Activated T-cell treated with anti-CD3 and anti-CD28 coated beads, Interleukin-2, amount 50 U/mL, for 4 hours (primary cell): ENCODE data around the gene WNT3. TPM values are rescaled to one million over a fixed set of nuclear protein-coding genes. Genes with fewer than 3 reads are reported as not detected.

Experiments
- ATAC-seq, 2 donors: fragments of 200-7000 bp; cut with Tn5 transposase; one replicate each; pipeline ENCODE4 v1.10.0; 2021
- DNase-seq: peaks from one replicate; pipeline ENCODE4 v3.0.0-alpha.2; 2020
- H3K27me3 Mint-ChIP-seq: one replicate; pipeline ENCODE4 v1.8.0; 2021; ENCODE audit warnings: low read depth, mixed read lengths
- H3K36me3 Mint-ChIP-seq: one replicate; pipeline ENCODE4 v1.8.0; 2022; ENCODE audit warnings: mixed read lengths; ENCODE audit not compliant: insufficient read depth
- H3K4me1 Mint-ChIP-seq: one replicate; pipeline ENCODE4 v1.8.0; 2021; ENCODE audit warnings: low read depth, mixed read lengths
- H3K4me3 Mint-ChIP-seq: one replicate; pipeline ENCODE4 v1.8.0; 2021; ENCODE audit warnings: mild to moderate bottlenecking, moderate library complexity, mixed read lengths
- H3K9me3 Mint-ChIP-seq: one replicate; pipeline ENCODE4 v1.8.0; 2021; ENCODE audit warnings: mixed read lengths
- total RNA-seq, 3 donors: library from RNA; stranded (reverse); gene quantifications; one replicate each; pipeline ENCODE4 v1.2.1, GENCODE V29; 2021

The WNT3 gene
- total RNA-seq, 3 donors from 2014 or later: 0.08 TPM; not detected in 2

GRCh38 chr17:46738544-46738943, 79.9 kb downstream of the WNT3 start:
- H3K9me3 Mint-ChIP-seq: no peaks in the 10 kb centered on the region
- no peaks in the 10 kb centered on the region for H3K4me1 Mint-ChIP-seq
- no peak overlapping the region for H3K4me3 Mint-ChIP-seq
- H3K27me3 Mint-ChIP-seq: no peaks in the 10 kb centered on the region
- H3K36me3 Mint-ChIP-seq: peaks cover 13% of the 10 kb centered on the region
- ATAC-seq: no peak
- no peak for DNase-seq

DNA sequence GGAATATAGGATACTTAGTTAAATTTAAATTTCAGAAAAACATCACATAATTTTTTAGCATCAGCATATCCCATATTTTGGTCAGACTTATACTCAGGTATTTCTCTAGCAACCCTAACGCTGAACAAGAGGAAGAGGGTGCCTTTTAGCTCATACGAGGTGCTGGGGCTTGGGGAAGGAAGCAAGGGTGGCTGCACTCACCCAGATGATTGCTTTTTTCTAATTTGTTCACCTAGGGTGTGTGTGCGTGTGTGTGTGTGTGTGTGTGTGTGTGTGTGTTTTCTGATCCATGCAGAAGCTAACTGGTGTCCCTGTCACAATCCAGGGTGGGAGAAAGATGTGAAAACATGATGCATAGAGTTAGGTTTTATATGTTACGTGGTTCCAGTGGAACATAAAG, 81.2 kb downstream of the WNT3 start:
- ATAC-seq (no peak), DNase-seq (no peak)
- Mint-ChIP-seq H3K9me3 (no peaks in the 10 kb centered on the region), H3K27me3 (no peaks in the 10 kb centered on the region), H3K4me1 (no peaks in the 10 kb centered on the region), H3K4me3 (no peak overlapping the region), H3K36me3 (peaks cover 21% of the 10 kb centered on the region)

DNA sequence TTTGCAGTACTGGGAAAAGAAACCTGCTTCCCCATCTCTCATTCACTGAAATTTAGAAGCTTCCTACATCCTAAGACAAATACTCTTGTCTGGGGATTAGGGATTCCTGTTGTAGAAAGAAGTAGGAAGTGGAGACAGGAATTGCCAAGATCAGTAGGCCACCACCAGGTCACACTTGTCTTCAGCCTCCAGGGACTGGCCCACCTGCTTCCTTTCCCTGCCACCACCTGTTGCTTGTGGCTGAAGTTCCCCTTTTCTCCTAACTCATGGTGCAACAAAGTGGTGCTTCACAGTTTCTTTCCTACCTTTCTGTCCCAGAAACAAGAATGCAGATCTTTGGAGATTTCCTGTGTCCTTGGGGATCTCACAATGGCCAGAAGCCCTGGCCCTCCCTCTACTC, 82.4 kb downstream of the WNT3 start:
- Mint-ChIP-seq H3K4me3 (no peak overlapping the region), H3K36me3 (peaks cover 26% of the 10 kb centered on the region), H3K4me1 (no peaks in the 10 kb centered on the region), H3K9me3 (no peaks in the 10 kb centered on the region), H3K27me3 (no peaks in the 10 kb centered on the region)
- no peak for DNase-seq
- no peak for ATAC-seq

DNA sequence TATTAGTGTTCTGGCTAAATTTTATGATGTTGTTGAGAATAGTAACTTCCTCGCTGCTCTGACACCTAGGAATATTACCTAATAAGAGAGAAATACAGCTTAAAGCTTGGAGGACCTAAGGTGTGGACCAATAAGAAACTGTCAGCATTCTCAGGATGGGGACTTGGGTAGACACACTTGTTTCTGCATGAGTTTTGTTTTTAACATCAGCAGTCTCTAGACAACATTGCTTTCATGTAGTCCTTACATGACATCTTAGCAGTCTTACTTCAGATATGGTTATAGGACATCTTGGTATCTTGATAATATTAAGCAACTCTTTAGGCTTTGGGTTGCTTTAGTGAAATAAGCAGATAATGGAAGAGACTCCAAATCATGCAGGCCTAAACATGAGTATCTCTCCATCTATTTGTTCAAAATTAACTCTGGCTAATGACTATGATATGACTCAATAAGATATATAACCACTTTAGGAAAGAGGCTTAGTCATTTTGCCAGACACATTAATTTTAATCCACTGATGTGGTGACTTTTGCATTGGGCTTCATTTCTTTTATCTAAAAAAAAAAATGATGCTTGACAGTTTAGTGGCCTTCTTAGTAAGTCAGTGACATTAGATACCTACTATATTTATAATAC, 84.5 kb downstream of the WNT3 start:
- Mint-ChIP-seq H3K4me1 (no peaks in the 10 kb centered on the region), H3K36me3 (peaks cover 27% of the 10 kb centered on the region), H3K27me3 (no peaks in the 10 kb centered on the region), H3K9me3 (no peaks in the 10 kb centered on the region), H3K4me3 (no peak overlapping the region)
- DNase-seq (no peak), ATAC-seq (no peak)

GRCh38 chr17:46732754-46733398, 85.6 kb downstream of the WNT3 start:
- H3K4me1 Mint-ChIP-seq: no peaks in the 10 kb centered on the region
- no peaks in the 10 kb centered on the region for H3K27me3 Mint-ChIP-seq
- ATAC-seq (no peak), DNase-seq (no peak)
- peaks cover 27% of the 10 kb centered on the region for H3K36me3 Mint-ChIP-seq
- H3K9me3 Mint-ChIP-seq: no peaks in the 10 kb centered on the region
- no peak overlapping the region for H3K4me3 Mint-ChIP-seq

DNA sequence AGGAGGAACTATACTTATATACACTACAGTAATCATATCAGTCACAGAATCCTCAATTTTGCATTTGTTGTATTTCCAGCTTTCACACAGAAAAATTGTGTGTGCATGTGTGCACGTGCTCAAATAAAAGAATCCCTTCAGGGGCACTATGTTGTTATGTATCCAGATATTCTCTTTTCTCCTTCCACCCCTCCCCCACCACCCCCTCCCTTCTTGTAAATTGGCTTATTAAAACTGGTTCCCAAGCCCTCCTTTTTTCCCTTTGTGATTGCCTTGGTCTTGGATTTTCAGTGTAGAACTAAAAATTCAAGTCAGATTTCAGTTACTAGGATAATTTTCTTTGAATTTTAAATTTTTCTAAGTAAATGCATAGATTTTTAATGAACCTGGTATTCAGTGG, 86.3 kb downstream of the WNT3 start:
- H3K9me3 Mint-ChIP-seq: no peaks in the 10 kb centered on the region
- H3K4me3 Mint-ChIP-seq: no peak overlapping the region
- no peak for DNase-seq
- H3K27me3 Mint-ChIP-seq: no peaks in the 10 kb centered on the region
- peaks cover 31% of the 10 kb centered on the region for H3K36me3 Mint-ChIP-seq
- ATAC-seq: no peak
- H3K4me1 Mint-ChIP-seq: no peaks in the 10 kb centered on the region

GRCh38 chr17:46730679-46731078, 87.8 kb downstream of the WNT3 start:
- DNase-seq (no peak), ATAC-seq (no peak)
- H3K4me1 Mint-ChIP-seq: no peaks in the 10 kb centered on the region
- no peaks in the 10 kb centered on the region for H3K9me3 Mint-ChIP-seq
- no peak overlapping the region for H3K4me3 Mint-ChIP-seq
- H3K27me3 Mint-ChIP-seq: no peaks in the 10 kb centered on the region
- peaks cover 37% of the 10 kb centered on the region for H3K36me3 Mint-ChIP-seq

DNA sequence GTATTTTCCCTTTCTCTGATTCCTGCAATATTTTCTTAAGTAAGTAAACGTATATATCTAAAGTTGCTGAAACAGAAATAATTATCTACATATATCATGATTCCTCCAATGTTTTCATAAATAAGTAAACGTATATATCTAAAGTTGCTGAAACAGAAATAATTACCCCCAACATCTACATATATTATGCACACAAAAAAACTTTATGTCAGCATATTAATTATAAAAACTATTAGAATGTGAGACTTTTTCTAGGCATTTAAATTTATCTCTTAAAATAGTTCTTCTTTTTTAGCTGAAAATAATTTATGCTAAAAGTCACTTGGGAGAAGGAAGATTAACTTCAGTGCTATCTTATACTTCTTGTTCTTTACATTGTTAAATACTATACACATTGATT, 88.5 kb downstream of the WNT3 start:
- H3K9me3 Mint-ChIP-seq: no peaks in the 10 kb centered on the region
- DNase-seq: no peak
- no peak for ATAC-seq

GRCh38 chr17:46727572-46728348, 90.7 kb downstream of the WNT3 start:
- ATAC-seq (no peak), DNase-seq (no peak)
- Mint-ChIP-seq H3K36me3 (peaks cover 31% of the 10 kb centered on the region), H3K9me3 (no peaks in the 10 kb centered on the region), H3K4me1 (no peaks in the 10 kb centered on the region), H3K27me3 (no peaks in the 10 kb centered on the region), H3K4me3 (no peak overlapping the region)

More for the DNA sequence above, 88.5 kb downstream of the WNT3 start:
- no peaks in the 10 kb centered on the region for H3K4me1 Mint-ChIP-seq
- H3K27me3 Mint-ChIP-seq: no peaks in the 10 kb centered on the region
- peaks cover 37% of the 10 kb centered on the region for H3K36me3 Mint-ChIP-seq
- no peak overlapping the region for H3K4me3 Mint-ChIP-seq

DNA sequence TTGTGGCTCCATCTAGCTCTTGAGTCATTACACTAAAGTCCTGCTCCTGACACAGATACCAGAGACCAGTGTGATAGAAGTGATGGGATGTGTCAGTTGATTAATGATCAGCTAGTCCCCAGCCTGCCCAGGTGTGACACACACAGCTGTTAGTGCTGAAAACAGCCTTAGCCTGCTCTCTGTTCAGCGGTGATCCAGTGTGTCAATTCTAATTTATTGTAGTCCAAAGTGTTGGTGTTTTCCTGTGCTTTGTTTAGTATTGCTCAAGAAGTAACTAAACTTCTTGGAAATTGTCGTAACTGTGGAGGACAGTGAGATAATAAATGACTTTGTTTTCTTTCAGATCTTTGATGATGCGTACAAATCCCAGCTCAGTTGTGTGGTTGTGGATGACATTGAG, 92.3 kb downstream of the WNT3 start:
- H3K4me3 Mint-ChIP-seq: no peak overlapping the region
- no peaks in the 10 kb centered on the region for H3K9me3 Mint-ChIP-seq
- H3K27me3 Mint-ChIP-seq: no peaks in the 10 kb centered on the region
- DNase-seq (no peak), ATAC-seq (no peak)
- H3K4me1 Mint-ChIP-seq: no peaks in the 10 kb centered on the region
- peaks cover 28% of the 10 kb centered on the region for H3K36me3 Mint-ChIP-seq

GRCh38 chr17:46722662-46723285, 95.7 kb downstream of the WNT3 start:
- no peaks in the 10 kb centered on the region for H3K4me1 Mint-ChIP-seq
- H3K9me3 Mint-ChIP-seq: no peaks in the 10 kb centered on the region
- peaks cover 27% of the 10 kb centered on the region for H3K36me3 Mint-ChIP-seq
- no peak overlapping the region for H3K4me3 Mint-ChIP-seq
- no peak for ATAC-seq
- no peaks in the 10 kb centered on the region for H3K27me3 Mint-ChIP-seq
- no peak for DNase-seq

DNA sequence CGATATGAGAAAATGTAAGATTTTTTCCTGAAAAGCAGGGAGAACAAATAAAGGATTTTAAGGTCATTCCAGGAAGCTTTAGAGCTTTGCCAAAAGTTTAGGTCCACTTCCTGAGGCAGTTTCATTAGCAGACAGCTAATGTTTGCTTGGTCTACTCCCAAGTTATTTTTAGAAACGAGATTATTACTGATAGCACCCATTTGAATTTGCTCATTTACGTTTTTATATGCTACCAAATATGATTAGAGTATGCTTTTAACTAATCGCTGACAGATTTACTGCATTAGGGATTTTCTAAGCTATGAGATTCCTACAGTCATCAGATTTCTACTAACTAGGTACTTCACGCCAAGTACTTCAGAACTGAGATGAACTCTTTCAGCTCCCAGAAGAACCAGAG, 98.1 kb downstream of the WNT3 start:
- no peak for ATAC-seq
- H3K4me3 Mint-ChIP-seq: no peak overlapping the region
- no peaks in the 10 kb centered on the region for H3K27me3 Mint-ChIP-seq
- DNase-seq: no peak
- peaks cover 19% of the 10 kb centered on the region for H3K36me3 Mint-ChIP-seq
- no peaks in the 10 kb centered on the region for H3K9me3 Mint-ChIP-seq
- no peaks in the 10 kb centered on the region for H3K4me1 Mint-ChIP-seq

DNA sequence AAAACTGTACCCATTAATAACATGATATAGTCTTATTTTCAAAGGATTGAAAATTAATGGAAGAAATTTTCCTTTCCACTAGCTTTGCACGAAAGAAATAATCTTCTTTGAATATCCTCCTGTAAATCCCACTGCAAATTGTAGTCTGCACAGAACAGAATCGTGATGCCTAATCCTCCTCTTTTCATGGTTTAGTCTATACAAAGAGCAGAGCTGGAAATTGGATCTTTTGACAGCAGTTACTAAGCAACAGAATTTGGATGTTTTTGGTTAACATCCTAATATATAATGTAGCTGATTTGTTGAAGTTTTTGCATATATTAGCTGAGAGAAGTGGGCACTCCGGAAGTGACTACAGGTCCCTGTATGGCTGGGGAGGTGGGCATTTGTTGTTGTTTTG, 98.6 kb downstream of the WNT3 start:
- DNase-seq (no peak), ATAC-seq (no peak)
- Mint-ChIP-seq H3K36me3 (peaks cover 20% of the 10 kb centered on the region), H3K9me3 (no peaks in the 10 kb centered on the region), H3K4me3 (no peak overlapping the region), H3K4me1 (no peaks in the 10 kb centered on the region), H3K27me3 (no peaks in the 10 kb centered on the region)

DNA sequence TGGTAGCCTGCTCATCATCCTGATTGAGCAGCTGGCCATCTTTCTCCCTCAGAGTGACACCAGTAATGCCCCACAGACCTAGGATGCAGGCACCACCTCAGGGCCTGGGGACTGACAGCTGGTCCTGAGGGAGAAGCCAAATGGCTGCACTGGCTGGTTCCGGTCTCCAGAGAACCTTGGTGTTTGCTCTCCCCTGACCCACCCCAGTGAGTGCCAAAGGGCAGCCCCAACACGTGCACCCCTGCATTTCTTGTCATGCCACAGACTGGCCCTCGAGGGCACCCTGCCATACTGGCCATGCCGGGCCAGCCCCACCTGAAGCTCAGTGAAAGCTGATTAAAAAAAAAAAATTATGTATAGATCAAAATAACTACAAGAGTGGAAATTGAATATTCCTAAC, 100.5 kb downstream of the WNT3 start:
- ATAC-seq (no peak), DNase-seq (no peak)
- Mint-ChIP-seq H3K9me3 (no peaks in the 10 kb centered on the region), H3K36me3 (peaks cover 32% of the 10 kb centered on the region), H3K4me1 (peaks cover 1% of the 10 kb centered on the region), H3K27me3 (no peaks in the 10 kb centered on the region), H3K4me3 (no peak overlapping the region)
